Progenitor cell of endocrine pancreas (in vitro differentiated cells): Measurements from ENCODE around the gene TSHZ1. TPM values are rescaled to one million over a fixed set of nuclear protein-coding genes. Genes with fewer than 3 reads are reported as not detected.
A peak's percentile ranks its signal among the peaks of the same experiment; 100 is the strongest.

Experiments
- DNase-seq: peaks from one replicate; pipeline ENCODE4 v3.0.0; 2021; ENCODE audit warnings: low spot score; ENCODE audit not compliant: unreplicated experiment
- H3K27ac Mint-ChIP-seq: 2 replicates; pipeline ENCODE4 v1.8.0; 2021; ENCODE audit warnings: mild to moderate bottlenecking, moderate library complexity, mixed read lengths
- H3K27me3 Mint-ChIP-seq: 2 replicates; pipeline ENCODE4 v1.8.0; 2021; ENCODE audit warnings: mixed read lengths
- H3K36me3 Mint-ChIP-seq: 2 replicates; pipeline ENCODE4 v1.8.0; 2022; ENCODE audit warnings: mixed read lengths; ENCODE audit not compliant: insufficient read depth
- H3K4me1 Mint-ChIP-seq: 2 replicates; pipeline ENCODE4 v1.8.0; 2021; ENCODE audit warnings: low read depth, mixed read lengths
- H3K4me3 Mint-ChIP-seq: 2 replicates; pipeline ENCODE4 v1.8.0; 2021; ENCODE audit warnings: low read depth, mild to moderate bottlenecking, moderate library complexity, mixed read lengths
- H3K9me3 Mint-ChIP-seq: 2 replicates; pipeline ENCODE4 v1.8.0; 2021; ENCODE audit warnings: low read depth, mixed read lengths
- total RNA-seq: library from RNA; stranded (reverse); gene quantifications from 2 replicates; pipeline ENCODE4 v1.2.1, GENCODE V29; 2021
- TF ChIP-seq, protein P1 (sequence below): fragments of 200-600 bp; sonication (generic); IDR thresholded peaks from one replicate; pipeline ENCODE4 v1.5.0; 2021; ENCODE audit warnings: antibody characterized with exemption, mild to moderate bottlenecking; ENCODE audit not compliant: unreplicated experiment

TSHZ1 gene
- total RNA-seq, 1 donor from 2014 or later = 17.1 TPM

DNA sequence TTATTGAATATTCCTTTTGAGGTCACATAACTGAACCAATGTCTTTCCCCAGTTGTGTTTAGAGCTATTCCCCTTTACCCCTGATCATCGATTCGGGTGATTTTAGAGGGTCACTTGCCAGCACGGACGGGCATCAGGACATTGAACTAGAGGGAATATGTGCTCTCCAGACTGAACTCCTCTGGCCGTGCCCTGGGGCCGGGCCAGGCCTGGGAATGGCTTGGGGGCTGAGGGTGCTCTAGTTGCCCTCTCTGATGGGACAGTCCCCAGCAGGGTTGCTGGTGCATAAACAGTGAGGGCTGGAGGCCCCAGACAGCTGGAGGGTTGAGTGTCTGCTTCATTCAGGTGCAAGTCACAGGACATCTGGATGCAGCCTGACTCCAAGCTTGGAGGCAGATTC, 126.2 kb downstream of the TSHZ1 start:
- DNase-seq = no peak
- Mint-ChIP-seq H3K9me3 (no peaks in the 10 kb centered on the region), H3K27me3 (no peaks in the 10 kb centered on the region), H3K4me1 (peaks cover 11% of the 10 kb centered on the region), H3K4me3 (no peak overlapping the region), H3K36me3 (no peaks in the 10 kb centered on the region), H3K27ac (no peak overlapping the region)
- TF ChIP-seq, protein P1, sequence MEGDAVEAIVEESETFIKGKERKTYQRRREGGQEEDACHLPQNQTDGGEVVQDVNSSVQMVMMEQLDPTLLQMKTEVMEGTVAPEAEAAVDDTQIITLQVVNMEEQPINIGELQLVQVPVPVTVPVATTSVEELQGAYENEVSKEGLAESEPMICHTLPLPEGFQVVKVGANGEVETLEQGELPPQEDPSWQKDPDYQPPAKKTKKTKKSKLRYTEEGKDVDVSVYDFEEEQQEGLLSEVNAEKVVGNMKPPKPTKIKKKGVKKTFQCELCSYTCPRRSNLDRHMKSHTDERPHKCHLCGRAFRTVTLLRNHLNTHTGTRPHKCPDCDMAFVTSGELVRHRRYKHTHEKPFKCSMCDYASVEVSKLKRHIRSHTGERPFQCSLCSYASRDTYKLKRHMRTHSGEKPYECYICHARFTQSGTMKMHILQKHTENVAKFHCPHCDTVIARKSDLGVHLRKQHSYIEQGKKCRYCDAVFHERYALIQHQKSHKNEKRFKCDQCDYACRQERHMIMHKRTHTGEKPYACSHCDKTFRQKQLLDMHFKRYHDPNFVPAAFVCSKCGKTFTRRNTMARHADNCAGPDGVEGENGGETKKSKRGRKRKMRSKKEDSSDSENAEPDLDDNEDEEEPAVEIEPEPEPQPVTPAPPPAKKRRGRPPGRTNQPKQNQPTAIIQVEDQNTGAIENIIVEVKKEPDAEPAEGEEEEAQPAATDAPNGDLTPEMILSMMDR = no peak

DNA sequence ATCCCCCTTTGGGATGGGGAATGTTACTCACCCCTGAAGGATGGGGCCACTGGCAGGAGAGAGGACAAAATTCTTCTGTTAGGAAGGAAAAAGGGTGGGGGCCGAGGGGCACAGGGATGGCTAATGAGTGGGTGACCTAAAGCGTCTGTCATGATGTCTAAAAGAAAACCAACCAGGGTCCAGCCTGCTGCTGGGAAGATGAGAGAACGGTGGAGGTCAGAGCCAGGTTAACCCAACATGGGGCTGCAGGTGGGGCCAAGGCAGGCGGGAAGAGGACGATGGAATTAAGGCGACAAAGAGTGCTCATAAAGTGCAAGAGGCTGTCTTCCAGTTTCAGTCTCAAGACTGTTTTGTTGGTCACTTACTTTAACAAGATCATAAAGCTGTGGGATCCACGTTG, 126.8 kb downstream of the TSHZ1 start:
- DNase-seq = no peak
- H3K4me3 Mint-ChIP-seq = no peak overlapping the region
- no peaks in the 10 kb centered on the region for H3K9me3 Mint-ChIP-seq
- peak overlapping the region; percentile 14 for H3K27ac Mint-ChIP-seq
- TF ChIP-seq, protein P1 = no peak
- H3K4me1 Mint-ChIP-seq = peaks cover 11% of the 10 kb centered on the region
- no peaks in the 10 kb centered on the region for H3K36me3 Mint-ChIP-seq
- no peaks in the 10 kb centered on the region for H3K27me3 Mint-ChIP-seq

DNA sequence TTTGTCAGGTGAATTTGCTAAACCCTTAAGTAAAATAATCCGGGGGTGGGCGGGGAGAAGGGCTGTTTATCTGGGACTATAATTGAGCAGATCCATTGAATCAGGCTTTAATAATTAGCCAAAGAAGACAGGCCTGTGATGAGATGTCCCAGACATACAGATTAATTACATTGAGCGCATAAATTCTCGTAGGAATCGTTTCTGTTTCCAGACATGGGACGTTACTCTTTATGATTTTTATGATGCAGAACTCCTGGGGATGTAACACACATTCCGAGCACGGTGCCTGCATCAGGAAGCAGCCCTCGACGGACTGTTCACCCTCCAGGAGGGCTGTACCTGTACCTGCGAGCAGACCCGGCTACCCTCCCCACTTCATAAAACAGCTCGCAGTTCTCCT, 128.0 kb downstream of the TSHZ1 start:
- peaks cover 11% of the 10 kb centered on the region for H3K4me1 Mint-ChIP-seq
- no peaks in the 10 kb centered on the region for H3K36me3 Mint-ChIP-seq
- no peaks in the 10 kb centered on the region for H3K27me3 Mint-ChIP-seq
- DNase-seq = no peak
- no peak overlapping the region for H3K4me3 Mint-ChIP-seq
- no peaks in the 10 kb centered on the region for H3K9me3 Mint-ChIP-seq
- no peak overlapping the region for H3K27ac Mint-ChIP-seq
- TF ChIP-seq, protein P1 = no peak

Other genes starting within 250 kb of the TSHZ1 start
- gene PTGR3, start 1.7 kb upstream of the TSHZ1 start, total RNA-seq = 35.2 and 36.8 TPM in 2 replicates
- gene SMIM21, start 216.9 kb downstream of the TSHZ1 start, total RNA-seq = not detected in 2 replicates